Measurements from ENCODE around the gene TRPM3.

TRPM3 gene

GRCh38 chr9:70588381-70588780 is 533.0 kb downstream of the TRPM3 start:
- H3K4me3 ChIP-seq (ENCODE audit: low read depth, low read length), result no peak overlapping the region
- no peak for TF ChIP-seq CTCF (IDR thresholded peaks at IDR 0.05; ENCODE audit: low read depth, low read length)

- TF ChIP-seq CTCF (IDR thresholded peaks at IDR 0.05; ENCODE audit: low read depth, low read length), result no peak
- no peak overlapping the region for H3K4me3 ChIP-seq (ENCODE audit: low read depth, low read length)
These were observed 534.2 kb downstream of the TRPM3 start for GRCh38 chr9:70587201-70587600.

- no peak for TF ChIP-seq CTCF (IDR thresholded peaks at IDR 0.05; ENCODE audit: low read depth, low read length)
- H3K4me3 ChIP-seq (ENCODE audit: low read depth, low read length), result no peak overlapping the region
These were observed 534.9 kb downstream of the TRPM3 start for GRCh38 chr9:70586476-70586875.

- H3K4me3 ChIP-seq (ENCODE audit: low read depth, low read length), result no peak overlapping the region
- TF ChIP-seq CTCF (IDR thresholded peaks at IDR 0.05; ENCODE audit: low read depth, low read length), result no peak
These were observed 539.5 kb downstream of the TRPM3 start for GRCh38 chr9:70581955-70582350.

- H3K4me3 ChIP-seq (ENCODE audit: low read depth, low read length), result no peak overlapping the region
- no peak for TF ChIP-seq CTCF (IDR thresholded peaks at IDR 0.05; ENCODE audit: low read depth, low read length)
These were observed 540.0 kb downstream of the TRPM3 start for GRCh38 chr9:70581214-70581954.

- no peak overlapping the region for H3K4me3 ChIP-seq (ENCODE audit: low read depth, low read length)
- no peak for TF ChIP-seq CTCF (IDR thresholded peaks at IDR 0.05; ENCODE audit: low read depth, low read length)
These were observed 540.7 kb downstream of the TRPM3 start for GRCh38 chr9:70580606-70581195.

GRCh38 chr9:70579686-70580085 is 541.7 kb downstream of the TRPM3 start:
- TF ChIP-seq CTCF (IDR thresholded peaks at IDR 0.05; ENCODE audit: low read depth, low read length), result no peak
- H3K4me3 ChIP-seq (ENCODE audit: low read depth, low read length), result no peak overlapping the region

Data from WI38 (cell line).